HUES48 (cell line): ENCODE measurements around the gene NFKBIZ.

ENCODE experiments used
- H3K27ac ChIP-seq: one replicate; pipeline ENCODE4 v1.7.0; 2013; ENCODE audit warnings: low read depth, low read length, inconsistent platforms
- H3K27me3 ChIP-seq: 2 replicates; pipeline ENCODE4 v1.6.1; 2013; ENCODE audit warnings: mild to moderate bottlenecking, low read length; ENCODE audit not compliant: control insufficient read depth, insufficient read depth
- H3K36me3 ChIP-seq: 2 replicates; pipeline ENCODE4 v1.6.1; 2013; ENCODE audit warnings: low read length; ENCODE audit not compliant: control insufficient read depth, insufficient read depth
- H3K4me1 ChIP-seq: 2 replicates; pipeline ENCODE4 v1.6.1; 2013; ENCODE audit warnings: mild to moderate bottlenecking, low read length; ENCODE audit not compliant: control insufficient read depth, insufficient read depth
- H3K4me3 ChIP-seq: 2 replicates; pipeline ENCODE4 v1.5.1; 2013; ENCODE audit warnings: mild to moderate bottlenecking, low read depth, low read length
- H3K9ac ChIP-seq: 2 replicates; pipeline ENCODE4 v1.6.1; 2013; ENCODE audit warnings: mild to moderate bottlenecking, low read depth, low read length, moderate library complexity
- H3K9me3 ChIP-seq: 2 replicates; pipeline ENCODE4 v1.6.1; 2013; ENCODE audit warnings: low read length; ENCODE audit not compliant: control insufficient read depth, insufficient read depth

Gene NFKBIZ

GRCh38 chr3:101840066-101840465 is 9.2 kb upstream of the NFKBIZ start:
- Histone ChIP-seq H3K9ac (no peak overlapping the region), H3K4me1 (peaks cover 28% of the 10 kb centered on the region), H3K36me3 (no peaks in the 10 kb centered on the region), H3K9me3 (no peaks in the 10 kb centered on the region), H3K27ac (no peak overlapping the region), H3K27me3 (no peaks in the 10 kb centered on the region), H3K4me3 (no peak overlapping the region)

- H3K4me1 ChIP-seq, result peaks cover 34% of the 10 kb centered on the region
- peak overlapping the region; percentile 85 for H3K27ac ChIP-seq
- H3K4me3 ChIP-seq, result peak overlapping the region; percentile 11; the same call in 1 of the 2 replicates
- H3K27me3 ChIP-seq, result no peaks in the 10 kb centered on the region
- H3K36me3 ChIP-seq, result no peaks in the 10 kb centered on the region
- no peaks in the 10 kb centered on the region for H3K9me3 ChIP-seq
- H3K9ac ChIP-seq, result peak overlapping the region; percentile 16; the same call in 1 of the 2 replicates
Measured at GRCh38 chr3:101842245-101842934, 6.9 kb upstream of the NFKBIZ start.

DNA sequence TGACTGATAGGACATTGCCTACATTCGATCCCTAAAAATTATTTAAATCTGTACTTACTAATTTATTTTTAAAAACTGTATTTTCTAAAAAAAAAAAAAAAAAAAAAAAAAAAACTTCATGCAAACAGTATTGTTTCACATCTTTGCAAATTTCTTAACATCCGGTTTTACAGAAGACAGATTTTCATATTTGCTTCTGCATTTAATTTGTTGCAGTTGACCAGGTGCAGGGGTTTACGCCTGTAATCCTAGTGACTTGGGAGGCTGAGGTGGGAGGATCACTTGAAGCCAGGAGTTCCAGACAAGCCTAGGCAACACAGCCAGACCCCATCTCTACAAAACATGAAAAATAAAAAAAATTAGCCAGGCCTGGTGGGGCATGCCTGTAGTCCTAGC is 6.4 kb upstream of the NFKBIZ start:
- Histone ChIP-seq H3K9ac (no peak overlapping the region), H3K4me1 (peaks cover 38% of the 10 kb centered on the region), H3K4me3 (no peak overlapping the region), H3K27ac (peak overlapping the region; percentile 29), H3K9me3 (no peaks in the 10 kb centered on the region), H3K27me3 (no peaks in the 10 kb centered on the region), H3K36me3 (no peaks in the 10 kb centered on the region)

GRCh38 chr3:101845425-101845824 is 3.9 kb upstream of the NFKBIZ start:
- Histone ChIP-seq H3K9ac (no peak overlapping the region), H3K4me3 (no peak overlapping the region), H3K27me3 (no peaks in the 10 kb centered on the region), H3K4me1 (peaks cover 46% of the 10 kb centered on the region), H3K27ac (no peak overlapping the region), H3K36me3 (no peaks in the 10 kb centered on the region), H3K9me3 (no peaks in the 10 kb centered on the region)

DNA sequence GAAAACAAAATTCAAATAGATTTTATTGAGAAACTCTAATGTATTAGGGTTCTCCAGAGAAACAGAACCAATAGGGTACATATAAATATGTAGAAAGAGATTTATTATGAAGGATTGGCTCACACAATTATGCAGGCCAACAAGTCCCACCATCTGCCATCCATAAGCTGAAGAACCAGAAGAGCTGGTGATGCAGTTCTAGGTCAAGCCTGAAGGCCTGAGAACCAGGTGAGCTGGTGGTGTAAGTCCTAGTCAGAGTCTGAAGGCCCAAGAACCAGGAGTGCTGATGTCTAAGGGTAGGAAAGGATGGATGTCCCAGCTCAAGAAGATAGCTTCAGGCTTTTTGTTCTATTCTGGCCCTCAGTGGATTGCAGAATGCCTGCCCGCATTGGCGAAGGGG is 2.6 kb upstream of the NFKBIZ start:
- Histone ChIP-seq H3K9ac (no peak overlapping the region), H3K27me3 (no peaks in the 10 kb centered on the region), H3K36me3 (peaks cover 2% of the 10 kb centered on the region; the same call in 1 of the 2 replicates), H3K4me1 (peaks cover 43% of the 10 kb centered on the region), H3K27ac (no peak overlapping the region), H3K9me3 (no peaks in the 10 kb centered on the region), H3K4me3 (no peak overlapping the region)

- H3K4me3 ChIP-seq, result no peak overlapping the region
- H3K9me3 ChIP-seq, result no peaks in the 10 kb centered on the region
- peaks cover 8% of the 10 kb centered on the region for H3K36me3 ChIP-seq
- H3K27ac ChIP-seq, result no peak overlapping the region
- H3K27me3 ChIP-seq, result no peaks in the 10 kb centered on the region
- no peak overlapping the region for H3K9ac ChIP-seq
- H3K4me1 ChIP-seq, result peaks cover 37% of the 10 kb centered on the region
Measured at GRCh38 chr3:101847328-101847727, 2.0 kb upstream of the NFKBIZ start.

- peak overlapping the region; percentile 95 for H3K27ac ChIP-seq
- peaks cover 18% of the 10 kb centered on the region for H3K36me3 ChIP-seq
- no peaks in the 10 kb centered on the region for H3K9me3 ChIP-seq
- peak overlapping the region; percentile 98 for H3K4me3 ChIP-seq
- peaks cover 29% of the 10 kb centered on the region for H3K4me1 ChIP-seq
- H3K27me3 ChIP-seq, result no peaks in the 10 kb centered on the region
- H3K9ac ChIP-seq, result peak overlapping the region; percentile 50; the same call in 1 of the 2 replicates
Measured at GRCh38 chr3:101848326-101848725, 988 bp upstream of the NFKBIZ start.

GRCh38 chr3:101849714-101850245 is 466 bp downstream of the NFKBIZ start:
- peak overlapping the region; percentile 98 for H3K4me3 ChIP-seq
- no peaks in the 10 kb centered on the region for H3K27me3 ChIP-seq
- H3K27ac ChIP-seq, result peak overlapping the region; percentile 95
- peaks cover 26% of the 10 kb centered on the region for H3K4me1 ChIP-seq
- H3K36me3 ChIP-seq, result peaks cover 32% of the 10 kb centered on the region
- peak overlapping the region; percentile 87 for H3K9ac ChIP-seq
- H3K9me3 ChIP-seq, result no peaks in the 10 kb centered on the region

GRCh38 chr3:101850246-101851051 is 1.1 kb downstream of the NFKBIZ start:
- Histone ChIP-seq H3K27ac (no peak overlapping the region), H3K36me3 (peaks cover 39% of the 10 kb centered on the region), H3K4me3 (peak overlapping the region; percentile 98), H3K9me3 (no peaks in the 10 kb centered on the region), H3K27me3 (no peaks in the 10 kb centered on the region), H3K9ac (peak overlapping the region; percentile 87), H3K4me1 (peaks cover 26% of the 10 kb centered on the region)

DNA sequence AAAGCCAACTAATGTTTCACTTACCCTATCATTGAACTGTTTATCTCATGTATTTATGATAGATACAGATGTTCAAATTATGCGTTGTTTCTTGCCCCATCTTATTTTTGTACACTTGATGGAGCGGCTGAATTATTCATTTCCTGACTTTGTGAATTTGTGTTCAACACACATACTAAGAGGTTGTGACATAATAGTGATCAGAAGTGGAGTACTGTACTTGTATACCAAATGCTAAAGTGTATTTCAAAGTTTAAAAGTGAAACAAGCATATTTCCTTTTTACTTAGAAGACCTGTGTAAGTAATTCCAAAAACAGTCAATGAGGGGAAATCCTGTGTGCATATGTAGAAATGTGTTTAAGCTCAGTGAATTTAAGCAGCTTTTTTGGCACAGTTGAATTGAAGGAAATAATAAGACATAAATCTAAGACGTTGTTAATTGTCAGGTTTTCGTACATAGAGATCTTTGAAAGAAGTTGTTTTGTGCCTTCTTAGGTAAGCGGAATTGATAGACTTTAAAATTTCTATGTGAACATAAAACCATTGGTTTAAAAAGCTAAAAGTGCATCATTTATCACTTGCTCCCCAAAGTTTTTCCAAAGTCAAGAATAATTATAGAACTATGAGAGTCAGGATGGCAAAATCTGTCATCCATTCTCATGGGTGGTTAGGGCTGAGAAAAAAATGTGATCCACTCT is 1.9 kb downstream of the NFKBIZ start:
- Histone ChIP-seq H3K4me3 (peak overlapping the region; percentile 98), H3K27me3 (no peaks in the 10 kb centered on the region), H3K9ac (no peak overlapping the region), H3K27ac (no peak overlapping the region), H3K36me3 (peaks cover 45% of the 10 kb centered on the region), H3K4me1 (peaks cover 26% of the 10 kb centered on the region), H3K9me3 (no peaks in the 10 kb centered on the region)
